Fibroblast of the aortic adventitia (primary cell): ENCODE results near the gene ANO4. TPM values are rescaled to one million over a fixed set of nuclear protein-coding genes. Genes with fewer than 3 reads are reported as not detected.

Experiments used
- DNase-seq: peaks from one replicate; pipeline ENCODE4 v3.0.0-alpha.2; 2010; ENCODE audit warnings: low read depth
- H3K4me3 ChIP-seq: 2 replicates; pipeline ENCODE4 v1.5.1; 2011; ENCODE audit warnings: low read depth, mild to moderate bottlenecking, control low read depth, low read length, moderate library complexity
- CTCF ChIP-seq: IDR thresholded peaks from 2 replicates; pipeline ENCODE4 v1.5.1; 2011; ENCODE audit warnings: mild to moderate bottlenecking, low read length, control low read depth, inconsistent platforms; ENCODE audit not compliant: insufficient read depth
- total RNA-seq: library from RNA; depleted of rRNA; stranded (reverse); fragments of >200 nt; gene quantifications from 2 replicates; pipeline ENCODE4 v1.2.3, GENCODE V29; 2012; ENCODE audit warnings: low replicate concordance

Gene ANO4
- total RNA-seq, 1 donor: 0.18 TPM

GRCh38 chr12:100795174-100795799 is 711 bp downstream of the ANO4 start:
- no peak for DNase-seq
- no peak overlapping the region for H3K4me3 ChIP-seq
- no peak for TF ChIP-seq CTCF

DNA sequence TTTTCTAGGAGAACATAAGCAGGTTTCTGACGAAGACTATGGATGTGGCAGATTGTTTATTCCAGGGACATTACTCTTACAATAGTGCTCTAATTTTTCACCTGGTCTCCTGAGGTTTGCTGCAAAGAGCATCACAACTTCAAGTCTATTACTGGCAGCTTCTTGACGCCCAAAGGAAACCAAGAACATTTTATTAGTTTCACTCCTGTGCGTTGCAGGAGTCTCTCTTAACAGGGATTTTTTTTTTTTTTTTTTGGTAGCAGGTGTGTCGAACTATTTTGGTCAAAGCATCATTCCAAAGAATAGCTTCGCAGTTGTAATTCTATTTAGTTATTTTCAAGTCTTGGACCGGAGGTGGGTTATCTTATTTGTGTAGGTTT is 1.2 kb downstream of the ANO4 start:
- H3K4me3 ChIP-seq: no peak overlapping the region
- no peak for TF ChIP-seq CTCF
- DNase-seq: no peak

DNA sequence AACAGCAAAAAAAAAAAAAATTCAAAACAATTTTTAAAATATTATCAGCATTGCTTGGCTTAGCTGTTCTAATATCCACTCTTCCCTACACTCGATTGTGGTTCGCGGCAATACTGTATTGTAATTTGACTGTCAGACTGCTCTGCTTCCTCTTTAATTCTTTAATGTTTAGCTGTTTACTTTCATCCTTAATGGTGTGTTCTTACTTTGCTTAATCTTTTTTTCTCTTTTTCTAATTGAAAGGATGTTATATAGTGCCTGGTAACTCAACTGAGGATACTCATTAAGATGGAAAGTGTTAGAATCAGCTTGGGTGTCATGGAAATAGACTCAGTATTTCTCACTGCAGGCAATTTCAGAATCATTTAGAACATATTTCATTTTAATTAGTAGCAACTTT is 2.0 kb downstream of the ANO4 start:
- TF ChIP-seq CTCF: no peak
- H3K4me3 ChIP-seq: no peak overlapping the region
- DNase-seq: no peak

- DNase-seq: no peak
- TF ChIP-seq CTCF: no peak
- no peak overlapping the region for H3K4me3 ChIP-seq
Measured at GRCh38 chr12:100797246-100797645, 2.7 kb downstream of the ANO4 start.

DNA sequence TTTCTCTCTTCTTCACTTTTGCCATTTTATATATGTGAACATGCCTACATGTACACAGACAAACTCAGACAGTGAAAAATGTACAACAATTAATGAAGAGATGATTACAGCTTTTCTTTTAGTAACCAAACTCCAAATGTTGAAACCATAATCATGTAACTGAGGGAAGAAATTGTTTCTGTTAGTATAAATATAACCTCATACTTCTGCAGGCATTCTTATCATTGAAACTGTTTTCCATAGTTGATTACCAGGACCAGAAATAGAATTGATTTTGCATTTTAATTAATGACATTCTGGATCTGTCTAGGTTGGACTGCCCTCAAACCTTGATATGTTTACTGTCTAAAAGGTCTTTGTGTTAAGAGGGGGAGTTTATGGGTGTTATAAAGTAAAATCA is 3.2 kb downstream of the ANO4 start:
- H3K4me3 ChIP-seq: no peak overlapping the region
- no peak for TF ChIP-seq CTCF
- DNase-seq: no peak

- DNase-seq: no peak
- no peak overlapping the region for H3K4me3 ChIP-seq
- TF ChIP-seq CTCF: no peak
Measured at GRCh38 chr12:100798286-100799160, 3.9 kb downstream of the ANO4 start.
